ENCODE results near the gene IFIT3. TPM values are rescaled to one million over a fixed set of nuclear protein-coding genes. Genes with fewer than 3 reads are reported as not detected.

Gene IFIT3
- total RNA-seq, 1 donor from 2014 or later = not detected

GRCh38 chr10:89303161-89303560, 24.6 kb upstream of the IFIT3 start:
- Histone ChIP-seq H3K4me2 (no peak overlapping the region), H3K9ac (no peak overlapping the region), H3K4me3 (no peak overlapping the region), H3K27me3 (no peaks in the 10 kb centered on the region), H3K9me3 (ENCODE audit: low read depth) (no peaks in the 10 kb centered on the region), H3K79me2 (ENCODE audit: low read depth) (no peaks in the 10 kb centered on the region), H2AFZ (replicated peaks) (no peak overlapping the region), H3K27ac (no peak overlapping the region), H3F3A (ENCODE audit: low read depth) (no peaks in the 10 kb centered on the region), H3K36me3 (no peaks in the 10 kb centered on the region), H3K4me1 (no peaks in the 10 kb centered on the region), H4K20me1 (ENCODE audit: low read depth) (no peaks in the 10 kb centered on the region)
- Mint-ChIP-seq H3K36me3 (peaks cover 3% of the 10 kb centered on the region), H3K9me3 (peaks cover 11% of the 10 kb centered on the region), H3K27ac (no peak overlapping the region), H3K4me3 (no peak overlapping the region), H3K4me1 (peaks cover 5% of the 10 kb centered on the region), H3K27me3 (ENCODE audit: insufficient read depth, low read depth) (no peaks in the 10 kb centered on the region)
- DNase-seq (ENCODE audit: low spot score) = no peak
- TF ChIP-seq CTCF (IDR thresholded peaks at IDR 0.05) (no peak), EZH2 (IDR thresholded peaks at IDR 0.05) (no peak), EZH2phosphoT487 (IDR thresholded peaks at IDR 0.05) (no peak)

GRCh38 chr10:89304026-89304425, 23.8 kb upstream of the IFIT3 start:
- no peaks in the 10 kb centered on the region for H3K4me1 ChIP-seq
- H3K27ac ChIP-seq = no peak overlapping the region
- H3K9ac ChIP-seq = no peak overlapping the region
- no peak overlapping the region for H2AFZ ChIP-seq (replicated peaks)
- H3K27me3 ChIP-seq = no peaks in the 10 kb centered on the region
- no peaks in the 10 kb centered on the region for H3K36me3 ChIP-seq
- no peak overlapping the region for H3K4me2 ChIP-seq
- no peak overlapping the region for H3K4me3 Mint-ChIP-seq
- peaks cover 7% of the 10 kb centered on the region for H3K9me3 Mint-ChIP-seq
- H3K4me3 ChIP-seq = no peak overlapping the region
- no peaks in the 10 kb centered on the region for H3K79me2 ChIP-seq (ENCODE audit: low read depth)
- H3K27me3 Mint-ChIP-seq (ENCODE audit: insufficient read depth, low read depth) = no peaks in the 10 kb centered on the region
- H3F3A ChIP-seq (ENCODE audit: low read depth) = no peaks in the 10 kb centered on the region
- H3K27ac Mint-ChIP-seq = no peak overlapping the region
- H4K20me1 ChIP-seq (ENCODE audit: low read depth) = no peaks in the 10 kb centered on the region
- H3K9me3 ChIP-seq (ENCODE audit: low read depth) = no peaks in the 10 kb centered on the region
- no peaks in the 10 kb centered on the region for H3K36me3 Mint-ChIP-seq
- DNase-seq (ENCODE audit: low spot score) = no peak
- TF ChIP-seq EZH2phosphoT487 (IDR thresholded peaks at IDR 0.05) = no peak
- no peak for TF ChIP-seq CTCF (IDR thresholded peaks at IDR 0.05)
- TF ChIP-seq EZH2 (IDR thresholded peaks at IDR 0.05) = no peak
- H3K4me1 Mint-ChIP-seq = peaks cover 5% of the 10 kb centered on the region

- H3K36me3 ChIP-seq = no peaks in the 10 kb centered on the region
- no peaks in the 10 kb centered on the region for H4K20me1 ChIP-seq (ENCODE audit: low read depth)
- no peaks in the 10 kb centered on the region for H3F3A ChIP-seq (ENCODE audit: low read depth)
- no peak overlapping the region for H3K27ac ChIP-seq
- Mint-ChIP-seq H3K27ac (no peak overlapping the region), H3K36me3 (no peaks in the 10 kb centered on the region), H3K9me3 (peaks cover 4% of the 10 kb centered on the region), H3K4me3 (no peak overlapping the region), H3K4me1 (peaks cover 5% of the 10 kb centered on the region), H3K27me3 (ENCODE audit: insufficient read depth, low read depth) (no peaks in the 10 kb centered on the region)
- no peaks in the 10 kb centered on the region for H3K9me3 ChIP-seq (ENCODE audit: low read depth)
- H3K4me1 ChIP-seq = no peaks in the 10 kb centered on the region
- TF ChIP-seq EZH2phosphoT487 (IDR thresholded peaks at IDR 0.05) = no peak
- no peak for TF ChIP-seq CTCF (IDR thresholded peaks at IDR 0.05)
- TF ChIP-seq EZH2 (IDR thresholded peaks at IDR 0.05) = no peak
- no peak overlapping the region for H3K9ac ChIP-seq
- no peaks in the 10 kb centered on the region for H3K27me3 ChIP-seq
- no peak for DNase-seq (ENCODE audit: low spot score)
- no peak overlapping the region for H3K4me2 ChIP-seq
- H2AFZ ChIP-seq (replicated peaks) = no peak overlapping the region
- no peaks in the 10 kb centered on the region for H3K79me2 ChIP-seq (ENCODE audit: low read depth)
- no peak overlapping the region for H3K4me3 ChIP-seq
Measured at GRCh38 chr10:89304446-89304845, 23.4 kb upstream of the IFIT3 start.

Measured in neural progenitor cell (in vitro differentiated cells).